Stimulated activated CD4-positive, alpha-beta T cell treated with anti-CD3 and anti-CD28 coated beads, Interleukin-4, amount 100 ng/mL, for 24 hours (primary cell): ENCODE results near the gene SYS1.
A peak's percentile ranks its signal among the peaks of the same experiment; 100 is the strongest.
"Not testable (repeated sequence)": the region's sequence is repeated elsewhere in the genome, so short reads cannot be mapped to it uniquely, and the experiment has no call there.

ENCODE experiments used
- DNase-seq: peaks from one replicate; pipeline ENCODE4 v3.0.0-alpha.2; 2020

Gene SYS1

DNA sequence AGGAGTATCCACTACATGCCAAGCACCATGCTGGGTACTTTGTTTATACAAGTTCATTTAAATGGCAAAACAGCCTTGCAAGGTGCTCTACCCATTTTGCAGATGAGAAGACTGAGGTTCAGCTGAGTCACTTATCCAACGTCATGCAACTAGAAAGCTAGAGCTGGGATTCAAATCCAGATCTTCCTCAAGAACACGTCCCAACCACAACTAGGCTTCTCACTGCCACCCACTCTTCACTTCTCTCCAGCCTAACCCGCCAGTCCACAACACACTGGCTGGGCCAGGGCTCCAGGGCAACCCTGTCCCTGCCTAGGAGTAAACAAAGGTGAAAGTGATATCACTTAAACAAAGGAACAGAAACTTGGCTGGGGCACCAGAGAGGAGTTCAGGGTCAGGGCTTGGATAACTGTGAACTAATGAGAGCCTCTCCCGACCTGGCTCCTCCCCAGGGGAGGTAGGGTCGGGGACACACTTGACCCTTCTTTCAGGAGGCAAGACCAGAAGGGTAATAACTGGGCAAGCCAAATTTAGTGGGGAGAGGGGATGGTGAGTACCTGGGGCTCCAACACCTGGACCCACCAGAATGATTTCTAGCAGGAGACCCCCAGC is 22.6 kb upstream of the SYS1 start:
- DNase-seq, result no peak

DNA sequence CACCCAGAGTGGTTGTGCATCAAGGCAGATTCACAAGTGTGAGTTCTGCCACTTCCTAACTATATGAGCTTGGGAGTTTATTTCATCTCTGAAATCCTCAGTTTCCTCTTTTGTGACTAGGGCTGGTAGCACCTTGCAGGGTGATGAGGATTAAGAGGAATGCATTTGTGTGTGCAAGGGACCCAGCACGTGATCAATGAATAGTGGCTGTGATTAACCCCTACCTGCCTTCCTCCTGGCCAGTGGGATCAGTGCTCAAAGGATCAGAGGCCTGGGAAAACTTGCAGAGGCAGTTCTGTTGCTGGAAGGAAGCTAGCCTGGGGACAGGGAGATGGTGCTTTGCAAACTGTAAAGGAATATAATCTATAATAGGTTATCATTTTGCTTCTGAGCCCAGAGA is 22.0 kb upstream of the SYS1 start:
- no peak for DNase-seq

DNA sequence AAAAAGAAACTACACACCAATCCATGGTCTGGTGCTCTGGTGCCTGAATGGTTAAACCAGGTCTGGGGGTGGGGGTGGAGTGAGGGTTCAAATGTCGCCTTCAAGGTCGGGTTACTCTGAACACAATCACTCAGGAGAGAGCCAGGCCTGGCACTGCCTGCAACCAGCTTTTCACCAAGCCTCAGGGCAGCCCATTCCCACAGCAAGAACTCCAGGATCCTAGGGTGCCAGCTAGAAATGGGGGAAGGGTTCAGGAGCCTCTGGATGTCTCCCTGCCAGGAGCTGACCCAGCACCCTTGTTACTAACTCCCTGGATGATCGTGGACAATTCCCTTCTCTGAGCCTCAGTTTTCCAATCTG is 21.4 kb upstream of the SYS1 start:
- no peak for DNase-seq

DNA sequence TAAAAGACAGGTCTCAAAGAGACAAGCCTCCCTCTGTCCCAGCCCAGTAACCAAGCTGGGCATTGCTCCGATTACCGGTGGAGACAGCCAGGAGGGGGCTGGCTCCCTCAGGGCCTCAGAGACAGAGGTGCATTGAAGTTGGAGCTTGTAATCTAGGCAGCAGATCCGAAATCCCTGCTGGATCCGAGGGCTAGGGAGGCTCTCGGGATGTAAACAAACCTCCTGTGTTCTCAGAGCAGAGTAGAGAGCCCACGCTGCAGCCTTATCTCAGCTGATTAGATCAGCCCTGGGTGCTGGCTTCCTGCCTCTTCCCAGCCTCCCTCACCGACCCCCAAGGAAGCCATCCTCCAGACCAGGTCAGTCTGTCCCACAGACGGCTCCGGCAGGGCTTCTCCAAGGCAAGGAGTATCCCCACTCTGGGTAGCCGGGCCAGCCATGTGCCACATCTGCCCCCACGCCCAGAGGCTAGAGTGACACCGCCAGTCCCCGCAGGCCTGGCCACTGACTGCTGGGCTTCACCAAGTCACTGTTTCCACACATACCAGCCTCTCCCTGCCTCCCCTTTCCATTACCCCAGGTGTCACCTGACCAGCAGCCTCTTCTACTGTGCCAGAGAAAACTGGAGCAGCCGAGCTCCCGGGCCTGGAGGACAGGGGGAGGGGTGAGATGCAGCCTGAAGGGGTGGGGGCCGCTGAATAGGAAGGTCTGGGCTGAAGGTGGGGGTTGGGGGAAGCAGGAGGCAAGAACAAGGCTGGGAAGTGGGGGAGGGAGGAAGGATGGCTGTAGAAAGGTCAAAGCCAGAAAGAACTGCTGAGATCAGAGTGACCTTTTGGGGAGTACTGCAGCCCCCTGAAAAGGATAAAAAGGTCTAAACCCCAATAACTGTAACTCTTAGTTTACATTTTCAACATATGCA is 20.8 kb upstream of the SYS1 start:
- no peak for DNase-seq

DNA sequence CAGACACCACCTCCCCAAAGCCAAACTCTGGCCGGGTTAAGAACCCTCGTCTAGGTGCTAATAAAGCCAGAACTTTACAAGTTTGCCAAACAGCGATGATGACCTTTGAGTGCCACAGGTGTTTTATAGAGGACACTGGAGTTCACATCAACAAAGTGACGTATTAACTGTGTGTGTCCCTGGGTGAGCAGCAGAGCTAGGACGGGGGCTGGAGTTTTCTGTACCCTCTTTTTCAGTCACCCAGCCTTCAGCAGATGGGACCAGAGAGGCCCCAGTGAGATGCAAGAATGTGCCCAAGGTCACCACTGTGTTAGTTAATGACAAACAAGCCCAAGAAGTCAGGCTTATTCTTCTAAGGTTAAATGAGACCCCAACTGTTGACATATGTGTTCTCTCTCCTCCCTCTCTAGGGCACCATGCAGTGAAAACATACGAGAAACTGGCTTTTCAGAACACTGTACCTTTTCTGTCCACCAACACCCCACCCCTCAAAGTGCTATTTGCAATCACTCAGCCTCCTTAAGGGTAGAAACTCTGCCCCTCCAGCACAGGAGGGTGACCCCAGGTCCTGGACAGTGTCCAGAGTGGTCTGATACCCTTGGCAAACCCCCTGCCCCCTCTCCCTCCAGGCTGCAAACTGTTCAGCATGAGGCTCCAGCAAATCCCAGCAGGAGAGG is 20.0 kb upstream of the SYS1 start:
- DNase-seq, result no peak

DNA sequence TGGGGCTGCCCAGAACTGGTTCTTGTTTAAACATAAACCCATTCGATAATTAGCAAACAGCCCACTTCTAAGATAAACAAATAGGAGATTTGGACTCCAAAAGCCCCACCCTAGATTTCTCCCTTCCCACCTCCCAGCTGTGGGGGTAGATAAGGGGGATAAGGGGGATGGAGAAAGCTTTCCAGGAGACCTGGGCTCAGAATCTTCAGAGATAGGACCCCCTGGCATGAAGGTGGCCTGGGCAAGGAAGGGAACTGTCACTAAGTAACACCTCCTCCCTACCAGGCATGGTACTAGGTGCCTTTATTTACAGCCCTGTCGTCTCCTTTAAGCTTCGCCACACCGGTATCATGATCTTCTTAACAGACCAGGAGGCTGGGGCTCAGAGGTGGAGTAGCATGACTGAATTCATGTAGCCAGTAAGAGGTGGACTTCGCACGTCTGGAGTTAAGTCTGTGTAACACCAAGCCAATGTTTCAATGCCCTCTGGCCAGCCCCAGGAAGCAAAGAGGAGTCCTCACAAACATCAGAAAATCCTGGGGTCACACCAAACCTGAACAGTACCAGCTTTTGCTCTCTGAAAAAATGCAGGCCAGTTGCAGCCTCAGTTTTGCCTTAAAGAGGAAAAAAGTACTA is 19.3 kb upstream of the SYS1 start:
- DNase-seq, result no peak

DNA sequence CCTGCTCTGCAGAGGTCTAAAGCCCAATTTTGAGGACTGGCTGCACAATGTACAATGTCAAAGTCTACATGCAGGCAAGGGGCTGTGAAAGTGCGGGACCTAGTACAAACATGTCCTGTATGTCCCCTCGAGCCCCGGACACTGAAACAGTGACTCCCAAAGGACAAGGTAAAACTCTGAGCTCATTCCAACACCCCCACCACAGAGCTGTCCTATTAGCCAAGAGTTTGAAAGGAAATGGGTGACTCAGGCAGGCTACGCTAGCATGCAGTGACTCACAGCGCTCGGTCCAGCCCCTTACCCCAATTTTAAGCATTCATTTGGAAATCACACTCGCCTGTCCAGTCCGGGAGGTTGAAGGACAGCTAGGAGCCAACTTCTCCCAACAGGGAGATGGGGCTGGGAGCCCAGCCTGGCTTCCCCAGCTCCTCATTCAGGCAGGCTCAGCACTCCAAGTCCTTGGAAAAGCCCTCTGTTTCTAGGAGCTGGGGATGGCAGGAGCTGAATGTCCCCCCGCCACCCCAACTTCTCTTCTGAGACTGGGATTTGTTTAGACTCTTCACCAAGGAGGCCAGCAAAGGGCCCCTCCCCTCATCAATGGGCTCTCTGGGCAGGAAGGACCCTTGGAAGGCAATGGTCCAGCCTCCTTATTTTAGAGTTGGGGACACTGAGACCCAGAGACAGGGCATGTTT is 18.6 kb upstream of the SYS1 start:
- no peak for DNase-seq

DNA sequence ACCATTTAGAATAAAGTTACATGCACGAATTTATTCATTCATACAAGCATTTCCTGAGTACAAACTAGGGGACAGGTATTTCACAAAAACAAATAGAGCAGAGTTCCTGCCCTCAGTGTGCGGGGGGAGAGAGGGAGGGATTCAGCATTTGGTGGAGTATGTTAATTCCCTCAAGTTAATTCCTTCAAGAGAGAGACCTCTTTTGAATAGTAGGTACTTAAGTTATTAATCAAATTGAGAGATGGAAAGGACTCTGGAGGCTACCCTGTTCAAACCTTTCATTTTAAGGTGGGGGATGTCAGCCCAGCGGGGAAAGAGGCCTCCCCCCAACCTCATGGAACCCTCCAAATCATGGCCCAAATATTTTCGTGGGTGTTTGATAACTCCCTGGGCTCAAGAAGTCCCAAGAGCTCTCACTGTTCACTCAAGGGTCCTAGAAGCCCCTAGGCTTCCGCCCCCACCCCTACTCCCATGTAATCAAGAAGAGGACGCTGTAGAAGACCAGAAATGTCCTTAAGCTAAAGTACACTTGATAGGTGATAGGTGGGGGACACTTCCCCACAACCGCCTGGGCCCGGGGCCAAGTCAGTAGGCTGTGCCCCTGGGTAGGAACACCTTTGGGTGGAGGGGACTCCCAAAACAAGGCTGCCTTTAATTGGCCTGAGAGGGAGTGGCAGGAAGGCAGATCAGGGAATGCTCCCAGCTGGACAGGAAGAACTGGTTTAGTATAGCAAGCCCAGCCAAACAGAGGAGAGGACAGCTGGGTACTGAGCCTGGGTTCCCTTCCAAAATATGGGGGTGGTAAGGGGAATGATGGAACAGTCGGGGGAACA is 17.6 kb upstream of the SYS1 start:
- no peak for DNase-seq

DNA sequence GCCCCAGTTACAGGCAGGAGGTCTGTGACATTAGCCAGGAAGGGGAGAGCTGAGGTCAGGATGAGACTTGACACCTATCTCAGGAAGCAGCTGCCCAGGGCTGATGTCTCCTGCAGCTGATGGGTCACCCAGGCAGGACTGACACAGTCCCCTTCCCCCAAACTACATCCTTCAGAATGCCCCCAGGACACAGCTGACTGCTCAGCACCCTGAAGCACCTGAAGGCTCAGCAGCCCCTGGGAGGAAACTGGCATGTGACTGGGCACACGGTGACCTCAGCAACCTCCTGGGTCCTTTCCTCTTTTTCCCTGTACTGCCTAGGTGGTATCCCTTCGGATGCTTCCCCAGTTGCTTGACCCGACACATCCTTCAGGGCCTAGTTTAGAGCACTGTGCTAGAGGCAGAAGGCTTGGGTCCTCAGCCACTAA is 16.7 kb upstream of the SYS1 start:
- DNase-seq, result no peak

DNA sequence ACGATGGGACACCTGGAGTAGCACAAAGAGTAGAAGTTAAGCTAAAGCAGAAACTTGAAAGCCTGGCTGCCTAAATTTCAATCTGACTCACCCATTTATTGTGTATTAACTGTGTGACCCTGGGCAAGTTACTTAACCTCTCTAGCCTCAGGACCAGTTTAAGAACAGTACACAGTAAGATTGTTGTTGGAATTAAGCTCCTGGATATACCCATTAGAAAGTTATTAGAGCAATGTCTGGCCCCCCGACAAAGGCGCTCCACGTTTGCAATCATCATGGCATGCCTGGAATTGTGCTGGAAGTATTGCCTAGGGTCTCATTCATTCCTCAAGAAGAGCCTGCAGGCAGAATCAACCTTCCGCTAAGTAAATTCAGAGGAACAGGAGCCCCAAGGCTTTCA is 16.1 kb upstream of the SYS1 start:
- DNase-seq, result no peak

DNA sequence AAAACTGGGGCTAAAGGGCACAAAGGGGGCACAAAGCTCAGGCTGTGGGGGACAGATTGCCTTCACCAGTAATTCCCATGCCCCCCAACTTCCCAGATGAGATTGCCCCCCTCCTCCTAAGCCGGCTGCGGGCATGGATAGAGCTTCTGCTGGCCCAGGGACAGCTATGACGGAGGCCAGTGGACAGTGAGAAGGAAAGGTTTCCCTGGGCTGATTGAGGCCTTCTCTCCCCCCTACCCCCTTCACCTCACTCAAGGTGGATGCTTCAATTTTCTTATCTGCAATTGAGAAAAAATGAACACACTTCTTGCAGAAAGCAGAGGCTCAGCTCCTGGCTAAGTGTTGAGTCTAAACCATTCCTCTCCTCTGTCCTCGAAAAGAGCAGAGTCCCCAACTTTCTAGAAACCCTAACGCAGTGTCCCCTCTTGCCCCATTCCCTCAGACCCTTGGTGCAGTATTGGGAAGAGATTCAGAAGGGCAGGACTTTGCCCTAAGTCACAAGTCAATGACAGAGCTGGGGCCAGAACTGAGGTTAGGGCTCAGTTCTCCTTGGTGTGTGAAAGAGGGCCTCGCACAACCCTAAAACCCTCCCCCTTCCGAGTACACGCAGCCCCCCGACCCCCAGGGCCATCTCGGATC is 15.5 kb upstream of the SYS1 start:
- DNase-seq, result no peak

DNA sequence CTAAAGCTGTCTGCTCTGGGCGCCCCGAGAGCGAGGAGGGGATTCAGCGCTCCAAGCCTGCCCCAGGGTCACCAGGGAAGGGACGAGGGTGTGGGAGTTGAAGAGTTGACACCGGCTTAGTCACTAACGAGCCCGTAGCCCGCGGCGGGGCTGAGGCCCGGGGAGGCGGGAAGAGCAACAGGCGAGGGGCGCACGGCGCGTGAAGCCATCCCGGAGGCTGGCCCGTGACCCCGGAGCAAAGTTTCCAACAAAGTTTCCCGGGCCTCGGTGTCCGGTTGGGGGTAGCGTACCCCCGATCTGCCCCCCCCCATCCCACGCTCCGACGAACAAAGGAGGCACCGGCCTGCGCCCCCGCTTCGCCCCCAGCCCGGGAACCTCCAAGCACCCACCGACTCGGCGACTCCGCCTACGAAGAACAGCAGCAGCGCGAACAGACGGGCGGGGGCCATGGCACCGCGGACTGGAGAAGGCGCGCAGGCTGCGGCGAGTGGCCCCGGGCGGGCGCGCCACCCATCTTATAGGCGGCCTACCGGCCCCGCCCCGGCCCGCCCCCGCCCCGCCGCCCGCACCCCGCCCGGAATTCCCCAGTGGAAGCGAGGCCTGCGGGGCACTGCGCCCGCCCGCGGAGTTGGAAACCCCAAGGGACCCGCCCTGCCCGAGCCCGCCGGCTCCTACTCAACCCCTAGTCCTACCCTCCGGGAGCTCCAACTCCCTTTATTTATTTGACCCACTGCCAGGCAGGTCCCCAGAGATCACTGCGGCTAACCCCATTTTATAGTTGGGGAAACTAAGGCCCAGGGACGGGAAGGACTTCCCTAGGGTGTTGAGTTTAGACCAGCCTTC is 14.8 kb upstream of the SYS1 start, which contains the start of gene SDC4:
Gene SDC4, minus strand, starts transcription at position 489 of the 843 bp plus-strand sequence. Its CDS starts 40 bp downstream, at position 449.
- peak; percentile 66 for DNase-seq

DNA sequence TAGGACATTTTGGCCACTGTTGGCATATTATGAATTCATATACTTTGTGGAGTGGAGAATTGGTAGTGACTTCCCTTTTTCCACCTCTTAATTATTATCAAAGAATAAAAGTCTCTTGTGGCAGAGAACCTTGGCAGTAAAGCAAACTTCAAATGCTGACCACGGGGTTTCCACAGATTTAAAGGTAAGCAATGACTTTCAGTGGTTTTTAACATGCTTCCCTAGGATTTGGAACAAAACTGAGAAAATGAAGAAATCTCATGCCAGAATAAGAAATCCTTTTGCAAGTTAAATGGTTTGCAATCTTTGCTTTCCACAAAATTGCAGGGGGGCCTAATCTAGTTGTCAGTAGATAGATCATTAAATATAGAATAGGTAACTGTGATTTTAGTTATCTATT is 12.7 kb upstream of the SYS1 start:
- DNase-seq, result no peak

DNA sequence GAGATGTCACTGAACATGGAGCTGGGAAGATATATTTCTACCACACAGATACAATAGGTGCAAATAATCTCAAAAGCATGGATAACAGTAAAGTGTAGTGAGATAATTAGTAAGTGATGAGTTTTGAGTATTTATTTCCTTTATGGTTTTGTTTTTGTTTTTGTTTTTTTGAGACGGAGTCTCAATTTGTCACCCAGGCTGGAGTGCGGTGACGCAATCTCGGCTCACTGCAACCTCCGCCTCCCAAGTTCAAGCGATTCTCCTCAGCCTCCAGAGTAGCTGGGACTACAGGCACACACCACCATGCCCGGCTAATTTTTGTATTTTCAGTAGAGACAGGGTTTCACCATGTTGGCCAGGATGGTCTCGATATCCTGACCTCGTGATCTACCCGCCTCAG is 12.2 kb upstream of the SYS1 start:
- DNase-seq, result not testable (repeated sequence)

DNA sequence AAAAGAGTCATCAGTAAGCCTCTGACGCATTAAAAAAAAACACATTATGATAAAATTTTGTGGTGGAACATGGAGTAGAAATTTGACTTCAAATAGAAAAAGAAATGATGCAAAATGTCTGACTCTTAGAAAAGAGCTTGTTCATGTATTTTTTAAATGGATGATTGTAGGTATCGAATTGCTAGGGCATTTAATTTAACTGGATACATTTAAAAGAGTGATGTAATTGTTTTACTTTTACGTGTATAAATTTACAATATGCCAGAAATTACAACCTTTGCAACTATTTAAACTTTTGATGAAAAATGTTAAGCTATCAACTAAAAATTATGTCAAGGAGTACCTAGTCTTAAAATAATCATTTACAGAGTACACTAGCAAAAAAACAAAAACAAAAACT is 10.2 kb upstream of the SYS1 start:
- no peak for DNase-seq

DNA sequence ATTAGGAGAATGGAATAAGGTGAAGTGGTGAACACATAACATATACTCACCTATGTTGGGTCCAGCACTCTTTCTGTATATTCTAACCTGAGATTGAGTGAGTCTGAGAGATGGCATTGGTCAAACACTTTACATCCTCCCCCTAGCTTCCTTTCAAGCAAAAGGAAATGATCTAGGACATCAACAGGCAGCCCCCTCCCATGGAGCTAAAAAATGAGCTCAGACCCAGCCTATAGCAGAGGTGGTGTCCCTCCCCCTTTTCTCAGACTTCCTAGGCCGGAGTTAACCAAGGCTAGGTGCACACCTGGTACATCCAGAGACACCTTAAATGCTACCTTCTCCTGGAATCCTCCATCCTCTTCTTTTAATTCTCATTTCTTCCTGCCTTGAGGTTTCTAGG is 9.2 kb upstream of the SYS1 start:
- no peak for DNase-seq

DNA sequence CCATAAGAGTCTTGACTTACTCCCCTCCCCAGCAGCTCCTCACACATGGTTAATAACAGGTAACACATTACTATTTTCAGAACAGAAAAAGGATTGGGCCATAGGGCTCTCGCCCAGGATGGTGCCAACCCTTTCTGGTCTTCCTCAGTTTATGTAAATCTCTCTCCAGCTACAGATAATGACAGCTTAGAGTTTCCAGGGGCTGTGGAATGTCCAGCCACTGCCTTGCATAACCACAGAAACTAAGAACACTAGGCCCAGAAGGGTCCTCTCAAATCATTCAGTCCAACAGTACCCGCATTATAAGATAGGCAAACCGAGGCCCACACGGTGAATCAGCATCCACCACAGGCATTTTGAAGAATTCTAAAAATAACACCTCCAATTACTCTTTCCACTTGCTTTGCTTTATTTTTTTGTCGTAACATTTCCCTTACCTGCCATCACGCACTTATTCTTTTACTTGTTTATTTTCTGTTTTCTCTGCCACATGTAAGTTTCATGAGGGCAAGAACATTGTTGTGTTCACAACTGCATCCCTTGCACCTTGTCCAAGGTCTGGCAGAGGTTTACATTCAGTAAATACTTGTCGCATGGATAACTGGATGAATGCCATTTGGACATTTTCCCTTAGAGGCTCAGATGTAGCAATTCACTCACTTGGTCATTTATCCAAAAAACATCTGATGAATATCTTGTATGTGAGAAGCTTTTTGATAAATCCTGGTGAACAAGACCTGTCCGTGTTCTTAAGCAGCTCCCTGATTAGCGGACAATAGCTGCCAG is 8.3 kb upstream of the SYS1 start:
- peak; percentile 29 for DNase-seq

DNA sequence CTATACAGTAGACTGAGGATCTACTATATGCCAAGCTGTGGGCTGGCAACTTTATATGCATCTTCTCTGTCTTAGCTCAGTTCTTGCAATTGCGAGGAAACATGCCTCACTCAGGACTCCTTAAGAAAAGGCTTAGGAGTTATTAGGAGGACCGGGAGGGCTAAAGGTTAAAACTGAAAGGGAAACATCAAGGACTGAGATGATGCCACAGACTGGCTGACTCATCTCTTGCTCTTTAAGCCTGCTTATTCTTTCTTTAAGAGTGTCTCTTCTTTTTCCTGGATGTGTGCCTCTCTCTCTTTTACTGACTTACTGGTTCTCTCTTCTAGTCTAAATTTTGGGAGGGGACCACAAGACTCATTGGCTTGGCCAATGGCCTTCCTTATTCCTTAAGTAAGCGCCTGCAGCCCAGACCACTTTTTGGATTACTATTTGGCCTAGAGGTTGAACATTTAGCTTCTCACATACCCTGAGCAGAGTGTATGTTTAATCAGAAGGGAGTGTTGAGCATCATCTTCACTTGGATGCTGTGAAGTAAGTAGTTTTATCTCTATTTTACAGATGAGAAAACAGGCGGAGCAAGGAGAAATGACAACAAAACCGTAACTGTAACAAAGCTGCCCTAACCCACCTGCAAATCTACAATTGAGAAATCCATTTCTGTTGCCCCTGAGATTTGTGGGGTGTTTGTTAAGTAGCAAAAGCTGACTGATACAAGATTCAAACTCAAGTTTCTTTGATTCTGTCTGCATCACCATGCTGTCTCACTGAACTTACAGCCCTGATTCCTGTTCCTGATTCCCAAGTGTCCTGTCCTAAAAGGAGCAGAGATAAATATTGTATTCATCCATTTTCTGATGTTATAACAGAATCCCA is 7.5 kb upstream of the SYS1 start:
- DNase-seq, result peak; percentile 18
